T47D (cell line): Measurements from ENCODE around the gene SAMD4B.
"Not testable (repeated sequence)": the region's sequence is repeated elsewhere in the genome, so short reads cannot be mapped to it uniquely, and the experiment has no call there.

Source experiments
- DNase-seq, 2 experiments: peaks; one replicate each; pipeline versions ENCODE4 v3.0.0 to v3.0.0-alpha.2; 2011 to 2012; ENCODE audit warnings: low read depth in 1 of 2, low spot score in 1 of 2
- JUND ChIP-seq: IDR thresholded peaks from 2 replicates; pipeline ENCODE4 v1.6.1; 2012; ENCODE audit warnings: low read depth
- in situ Hi-C: cut with HindIII; loops from 2 replicates; pipeline ENCODE4 v1.10.0; 2016; ENCODE audit warnings: low sequenced_read_pairs, low pct_unique_long_range_greater_than_20kb

SAMD4B gene

DNA sequence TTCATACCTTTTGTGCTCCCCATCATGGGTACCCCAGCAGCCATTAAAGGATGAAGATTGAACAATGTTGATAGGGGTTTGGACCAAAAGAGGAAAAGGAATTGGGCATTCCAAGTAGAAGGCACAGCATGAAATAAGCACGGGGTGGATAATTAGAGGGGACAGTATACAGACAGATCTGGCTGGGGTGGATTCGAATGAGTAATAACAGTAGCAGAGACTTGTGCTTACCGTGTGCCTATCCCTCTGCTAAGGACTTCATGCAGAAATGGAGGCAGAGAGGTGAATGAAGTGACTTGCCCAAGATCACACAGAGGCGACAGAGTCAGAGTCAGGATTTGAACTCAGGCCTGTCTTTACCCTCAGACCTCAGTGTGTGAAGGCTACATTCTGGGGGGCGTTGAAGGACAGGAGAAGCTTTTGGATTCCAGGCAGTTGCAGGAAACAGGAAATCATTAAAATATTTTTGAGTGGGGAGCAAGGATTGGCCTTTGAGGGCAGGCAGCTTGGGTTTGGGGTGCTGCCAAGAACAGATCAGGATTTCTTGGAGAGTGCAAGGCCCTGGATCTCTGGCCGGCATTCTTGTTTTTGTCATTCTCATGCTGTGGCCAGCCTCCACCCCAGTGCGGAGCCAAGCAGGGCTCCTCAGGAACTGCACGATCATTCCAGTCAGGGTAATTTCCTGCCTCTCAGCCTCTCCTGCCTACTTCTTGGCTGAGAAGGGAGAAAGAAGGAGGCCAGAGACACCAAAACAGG, 30.0 kb downstream of the SAMD4B start:
- in situ Hi-C loops, result no loop called here
- TF ChIP-seq JUND, result no peak
- no peak for DNase-seq

DNA sequence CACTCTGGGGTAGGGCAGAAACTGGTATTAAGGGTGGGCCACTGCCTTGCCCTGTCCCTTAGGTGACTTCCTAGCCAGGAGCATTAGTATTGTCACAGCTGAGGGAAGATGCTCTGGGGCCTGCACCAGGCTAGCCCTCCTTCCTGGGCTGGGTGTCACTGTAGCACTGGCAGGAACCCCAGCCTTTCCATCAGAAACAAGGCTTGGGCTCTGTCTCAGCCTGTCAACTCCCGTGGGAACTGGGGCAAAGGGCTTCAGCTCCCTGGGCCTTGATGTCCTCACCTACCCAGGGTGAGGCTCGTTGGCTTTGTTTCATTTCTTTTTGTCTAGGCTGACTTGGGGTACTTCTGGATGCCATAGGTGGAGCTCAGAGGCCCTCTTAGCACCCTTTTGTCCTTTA, 30.7 kb downstream of the SAMD4B start:
- TF ChIP-seq JUND, result no peak
- in situ Hi-C loops, result no loop called here
- no peak for DNase-seq

DNA sequence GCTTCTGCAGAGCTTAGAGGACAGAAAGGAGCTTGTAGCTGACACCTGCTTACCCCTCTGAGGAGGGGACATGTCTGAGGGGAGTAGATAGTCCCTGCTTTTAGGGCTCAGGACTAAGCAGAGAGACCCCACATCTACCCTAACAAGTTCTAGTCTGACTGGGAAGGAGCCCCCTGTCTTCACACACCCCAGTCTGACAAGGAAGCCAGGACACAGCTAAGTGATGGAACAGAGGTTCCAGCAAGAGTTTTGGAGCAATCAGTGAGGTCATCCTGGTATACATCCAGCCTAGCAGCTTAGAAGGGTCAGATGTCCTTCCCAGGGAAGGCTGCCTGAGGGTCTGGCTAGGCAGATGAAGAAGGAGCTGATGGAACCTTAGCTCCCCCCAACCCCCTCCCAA, 33.7 kb downstream of the SAMD4B start:
- no peak for DNase-seq
- TF ChIP-seq JUND, result no peak
- in situ Hi-C loops, result no loop called here

DNA sequence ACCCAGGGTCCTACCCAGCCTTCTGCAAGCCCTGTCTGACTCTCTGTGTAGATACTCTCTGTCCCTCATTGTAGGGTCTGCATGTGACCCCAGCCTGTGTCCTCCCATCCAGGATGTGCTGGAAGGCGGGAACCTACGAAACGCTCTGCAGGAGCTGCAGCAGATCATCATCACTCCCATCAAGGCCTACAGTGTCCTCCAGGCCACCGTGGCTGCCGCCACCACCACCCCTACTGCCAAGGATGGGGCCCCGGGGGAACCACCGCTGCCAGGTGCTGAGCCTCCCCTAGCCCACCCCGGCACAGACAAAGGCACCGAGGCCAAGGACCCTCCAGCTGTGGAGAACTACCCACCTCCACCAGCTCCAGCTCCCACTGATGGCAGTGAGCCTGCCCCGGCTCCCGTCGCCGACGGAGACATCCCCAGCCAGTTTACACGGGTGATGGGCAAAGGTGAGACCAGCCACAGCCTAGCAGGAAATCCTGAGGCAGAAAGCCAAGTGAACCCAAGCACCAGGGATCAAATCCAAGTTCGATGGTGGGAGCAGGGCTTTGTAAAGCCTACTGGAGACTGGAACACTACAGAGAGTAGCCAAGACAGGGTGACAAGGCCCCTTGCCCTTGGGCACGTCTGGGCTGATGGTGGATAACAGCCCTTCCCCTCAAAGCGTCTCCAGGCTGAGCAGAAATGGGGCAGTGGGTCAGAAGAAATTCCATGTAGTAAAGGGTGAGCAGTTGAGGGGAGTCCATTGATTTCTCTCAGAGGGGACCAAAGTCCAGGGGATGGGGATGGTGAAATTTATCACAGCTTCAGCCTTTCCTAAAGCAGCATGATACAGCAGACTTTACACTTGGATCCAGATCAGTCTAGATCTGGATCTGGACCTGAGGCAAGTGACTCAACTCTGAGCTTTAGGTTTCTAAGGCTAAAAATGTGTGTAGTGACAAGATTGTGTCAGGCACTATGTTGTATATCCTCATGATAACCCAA, 35.4 kb downstream of the SAMD4B start:
- no peak for DNase-seq
- TF ChIP-seq JUND, result no peak
- in situ Hi-C loops, result no loop called here

DNA sequence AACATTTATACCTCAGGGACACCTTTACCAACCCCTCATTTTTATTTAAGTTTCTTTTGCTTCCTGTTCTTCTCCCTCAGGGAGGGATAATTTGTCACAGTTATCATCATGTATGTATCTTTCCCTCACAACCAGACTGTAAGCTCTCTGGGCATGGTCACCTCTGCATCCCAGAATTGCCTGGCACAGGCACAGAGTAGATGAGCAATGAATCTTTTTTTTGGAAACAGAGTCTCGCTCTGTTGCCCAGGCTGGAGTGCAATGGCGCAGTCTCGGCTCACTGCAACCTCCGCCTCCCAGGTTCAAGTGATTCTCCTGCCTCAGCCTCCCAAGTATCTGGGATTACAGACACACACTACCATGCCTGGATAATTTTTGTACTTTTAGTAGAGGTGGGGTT, 37.1 kb downstream of the SAMD4B start:
- in situ Hi-C loops, result not testable (repeated sequence)

DNA sequence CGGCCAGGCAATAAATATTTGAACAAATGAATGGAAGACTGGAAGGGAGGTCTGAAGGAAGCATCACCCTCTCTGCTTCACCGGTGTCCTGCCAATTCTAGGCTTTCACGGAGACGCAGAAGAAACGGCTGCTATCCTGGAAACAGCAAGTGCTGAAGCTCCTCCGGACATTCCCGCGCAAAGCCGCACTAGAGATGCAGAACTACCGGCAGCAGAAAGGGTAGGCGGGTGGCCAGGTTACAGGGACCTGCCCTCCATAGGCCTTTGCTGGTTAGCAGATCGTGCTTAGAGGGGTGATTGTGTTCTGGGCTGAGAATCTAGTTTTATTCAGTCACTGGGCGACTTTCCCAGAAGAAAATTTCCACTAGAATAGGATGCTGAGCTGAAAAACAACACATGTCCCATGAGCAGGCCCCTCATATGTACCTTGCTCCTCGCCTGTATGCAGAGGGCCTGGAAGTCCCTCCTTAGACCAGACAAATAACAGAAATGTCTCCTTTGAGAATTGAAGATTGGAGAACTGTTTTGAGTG, 37.7 kb downstream of the SAMD4B start:
- in situ Hi-C loops, result no loop called here
- DNase-seq, result no peak
- no peak for TF ChIP-seq JUND

More for the DNA sequence above, 37.1 kb downstream of the SAMD4B start:
- not testable (repeated sequence) for DNase-seq

DNA sequence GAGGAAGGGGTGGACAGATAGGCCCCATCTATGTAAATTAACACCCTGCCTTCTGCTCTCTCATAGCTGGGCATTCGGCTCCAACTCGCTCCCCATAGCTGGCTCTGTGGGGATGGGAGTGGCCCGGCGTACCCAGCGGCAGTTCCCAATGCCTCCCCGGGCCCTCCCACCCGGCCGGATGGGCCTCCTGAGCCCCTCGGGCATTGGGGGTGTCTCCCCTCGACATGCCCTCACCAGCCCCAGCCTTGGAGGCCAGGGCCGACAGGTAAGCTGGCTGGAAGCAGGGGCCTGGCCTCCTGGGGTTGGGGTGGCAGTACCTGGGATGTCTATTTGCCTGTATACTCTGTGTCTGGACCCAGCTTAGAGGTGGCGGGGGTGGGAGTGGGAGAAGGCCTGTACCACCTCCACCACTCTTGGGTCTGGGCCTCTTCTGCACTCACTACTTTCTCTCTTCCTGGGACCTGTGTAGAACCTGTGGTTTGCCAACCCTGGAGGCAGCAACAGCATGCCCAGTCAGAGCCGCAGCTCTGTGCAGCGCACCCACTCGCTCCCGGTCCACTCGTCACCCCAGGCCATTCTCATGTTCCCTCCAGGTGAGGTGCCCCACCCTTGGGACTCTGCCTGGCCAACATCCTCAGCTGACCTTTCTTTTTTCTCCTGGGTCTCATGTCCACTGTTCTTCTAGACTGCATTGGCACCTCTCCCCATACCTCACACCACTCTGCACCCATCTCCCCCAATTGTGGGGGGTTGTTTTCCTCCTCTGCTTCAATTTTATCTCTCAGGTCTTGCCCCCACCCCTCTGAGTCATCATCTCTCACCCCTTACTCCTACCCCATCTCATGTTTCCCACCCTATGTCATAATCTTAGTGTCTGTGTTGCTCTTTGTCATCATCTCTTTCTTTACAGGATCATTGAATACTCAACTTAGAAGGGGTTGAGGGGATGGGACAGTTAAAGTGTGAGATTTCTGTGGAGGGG, 38.6 kb downstream of the SAMD4B start:
- no peak for DNase-seq
- in situ Hi-C loops, result no loop called here
- TF ChIP-seq JUND, result no peak

DNA sequence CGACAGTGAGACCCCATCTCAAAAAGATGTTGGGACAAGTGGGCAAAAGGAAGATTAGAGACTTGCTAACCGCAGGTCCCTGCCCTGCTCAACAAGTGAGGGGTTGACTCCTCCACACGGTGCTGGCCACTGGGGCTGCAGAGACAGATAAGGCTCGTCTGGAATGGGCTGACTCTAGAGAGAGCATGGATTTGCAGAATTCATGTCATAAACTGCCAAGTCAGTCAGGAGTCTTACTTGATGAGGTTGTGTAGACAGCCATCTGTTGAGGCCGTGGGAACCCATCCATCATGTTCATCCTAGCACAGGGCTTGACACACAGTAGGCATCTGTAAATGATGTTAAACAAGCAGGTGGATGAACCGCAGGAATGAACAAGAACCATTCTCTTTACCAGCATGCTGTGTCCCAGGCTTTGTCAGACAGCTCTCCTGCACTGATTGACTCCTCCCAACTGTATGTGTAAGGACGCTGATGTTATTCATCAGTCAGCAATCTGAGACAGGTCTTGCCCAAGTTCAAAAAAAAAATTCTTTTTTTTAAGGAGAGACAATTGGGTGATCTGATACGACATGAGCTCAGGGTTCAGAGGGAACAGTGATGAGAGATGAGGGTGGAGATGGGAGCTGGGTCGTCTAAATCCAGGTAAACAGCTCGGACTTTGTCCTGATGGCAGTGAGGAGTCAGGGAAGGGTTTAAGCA, 39.8 kb downstream of the SAMD4B start:
- in situ Hi-C loops, result no loop called here
- no peak for TF ChIP-seq JUND

DNA sequence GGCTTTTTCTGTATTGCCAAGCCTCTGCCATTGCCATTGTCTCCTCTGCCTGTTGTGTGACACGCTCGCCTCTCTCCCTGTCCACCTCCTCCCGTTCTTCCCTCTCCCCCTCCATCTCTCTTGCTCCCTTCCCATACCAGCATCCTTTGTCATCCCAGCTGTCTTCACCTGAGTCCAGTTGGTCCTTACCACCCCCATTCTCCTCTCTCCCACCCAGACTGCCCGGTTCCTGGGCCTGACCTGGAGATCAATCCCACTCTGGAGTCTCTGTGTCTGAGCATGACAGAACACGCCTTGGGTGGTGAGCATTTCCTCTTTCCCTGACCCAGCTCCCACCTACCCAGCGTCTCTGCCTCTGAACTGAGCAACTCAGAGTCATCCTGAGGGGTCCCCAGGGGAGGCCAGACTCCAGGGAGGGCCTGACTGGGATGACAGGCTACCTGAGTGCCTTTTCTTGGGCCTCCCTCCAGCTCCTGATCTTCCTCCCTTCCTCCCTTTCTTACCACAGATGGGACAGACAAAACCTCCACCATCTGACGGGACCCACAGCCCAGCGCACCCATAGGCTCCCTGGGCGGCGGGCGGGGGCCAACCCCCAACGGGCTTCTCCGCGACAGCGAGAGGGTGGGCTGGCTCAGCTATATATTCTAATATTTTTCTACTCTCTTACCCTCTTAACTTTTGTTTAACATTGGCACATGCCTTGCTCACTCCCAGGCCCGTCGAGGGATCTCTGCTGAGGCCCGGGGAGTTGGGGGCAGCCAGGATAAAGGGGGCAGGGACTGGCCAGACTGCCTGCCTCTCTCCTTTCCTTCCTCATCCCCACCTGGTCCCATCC, 41.0 kb downstream of the SAMD4B start:
- TF ChIP-seq JUND, result no peak
- in situ Hi-C loops, result no loop called here
- DNase-seq, result no peak

More for the DNA sequence above, 39.8 kb downstream of the SAMD4B start:
- DNase-seq, result no peak

DNA sequence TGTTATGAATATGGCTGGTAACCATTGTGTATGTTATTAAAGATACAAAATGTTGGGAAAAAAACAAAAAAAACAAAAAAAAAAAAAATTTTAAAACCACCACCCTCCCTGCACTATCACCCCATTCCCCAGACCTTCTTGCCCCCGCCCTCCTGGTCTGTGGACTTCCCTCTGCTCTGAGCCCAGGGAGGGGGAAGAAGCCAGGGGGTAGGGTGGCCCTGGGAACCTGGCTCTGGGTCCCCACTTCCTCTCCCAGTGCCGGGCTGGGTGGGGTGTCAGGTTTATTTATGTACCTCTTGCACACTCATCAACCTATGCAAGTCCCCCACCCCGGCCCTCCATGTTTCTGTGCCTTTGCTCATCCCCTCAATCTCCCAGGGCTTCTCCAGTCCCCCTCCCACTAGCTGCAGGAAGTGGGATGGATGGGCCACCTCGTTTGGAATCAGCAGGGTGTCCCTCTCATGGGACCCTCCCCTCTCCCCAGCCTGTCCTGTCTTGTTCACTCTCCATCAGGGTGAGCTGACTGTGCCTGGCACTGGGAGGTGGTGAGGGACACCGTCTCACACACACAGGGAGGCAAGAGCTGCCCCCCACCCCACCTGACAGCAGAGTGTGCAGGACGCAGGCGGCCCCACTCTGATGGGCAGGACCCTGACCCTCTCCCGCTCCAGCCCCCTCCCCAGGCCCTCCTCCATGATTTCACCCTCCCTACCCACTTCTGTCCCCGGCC, 42.8 kb downstream of the SAMD4B start:
- no peak for DNase-seq
- no peak for TF ChIP-seq JUND
- in situ Hi-C loops, result no loop called here
